B cell (primary cell): Measurements from ENCODE around the gene KIF16B. TPM values are rescaled to one million over a fixed set of nuclear protein-coding genes. Genes with fewer than 3 reads are reported as not detected.

Source experiments
- ATAC-seq: fragments of 200-7000 bp; cut with Tn5 transposase; one replicate; pipeline ENCODE4 v1.10.0; 2021; ENCODE audit warnings: low read depth, mild to moderate bottlenecking, moderate number of reproducible peaks, moderate library complexity
- CTCF ChIA-PET: fragments of 350-600 bp; sonication (Branson Sonifier 250); formaldehyde crosslinking; loops from one replicate; lab custom pipeline; 2021; ENCODE audit warnings: antibody characterized with exemption, inconsistent platforms; lab: Charles Lee
- POLR2A ChIA-PET: fragments of 350-600 bp; sonication (Branson Sonifier 250); formaldehyde crosslinking; loops from one replicate; lab custom pipeline; 2021; ENCODE audit warnings: antibody characterized with exemption; lab: Charles Lee
- DNase-seq: peaks from one replicate; pipeline ENCODE4 v3.0.0; 2013
- H2AFZ ChIP-seq: 2 replicates; pipeline ENCODE4 v1.6.1; 2012; ENCODE audit warnings: mild to moderate bottlenecking, low read depth, low read length; ENCODE audit not compliant: insufficient read depth, poor library complexity, severe bottlenecking
- H3K27ac ChIP-seq, 2 donors: 1 replicate in 1 of 2; 2 replicates in 1 of 2; pipeline ENCODE4 v1.5.1; 2012 to 2013; ENCODE audit warnings: low read length in 2 of 2, mild to moderate bottlenecking in 2 of 2, moderate library complexity in 1 of 2
- H3K27me3 ChIP-seq, 4 experiments: fragments of 200-600 bp in 1 of 4; sonication (generic) in 1 of 4; replicated peaks in 1 of 4; 1 replicate in 2 of 4; 2 replicates in 2 of 4; pipeline versions ENCODE4 v1.6.1 to v1.7.0; 2013 to 2016; ENCODE audit warnings: low read length in 3 of 4, mild to moderate bottlenecking in 2 of 4, mixed read lengths in 1 of 4, moderate library complexity in 1 of 4; ENCODE audit not compliant: insufficient read depth in 4 of 4, control insufficient read depth in 3 of 4; ENCODE audit errors: control extremely low read depth in 1 of 4
- H3K36me3 ChIP-seq, 2 experiments: replicated peaks in 1 of 2; 1 replicate in 1 of 2; 2 replicates in 1 of 2; pipeline versions ENCODE4 v1.6.1 to v1.7.1; 2013; ENCODE audit warnings: low read length in 1 of 2; ENCODE audit not compliant: insufficient read depth in 2 of 2, control insufficient read depth in 1 of 2; ENCODE audit errors: control extremely low read depth in 1 of 2, extremely low read depth in 1 of 2
- H3K4me1 ChIP-seq, 2 donors: fragments of 200-600 bp in 1 of 2; sonication (generic) in 1 of 2; 1 replicate in 1 of 2; 2 replicates in 1 of 2; pipeline versions ENCODE4 v1.5.1 to v1.6.1; 2013 to 2017; ENCODE audit warnings: low read length in 2 of 2; ENCODE audit not compliant: control insufficient read depth in 2 of 2, insufficient read depth in 2 of 2
- H3K4me2 ChIP-seq: replicated peaks from 2 replicates; pipeline ENCODE3; 2012; ENCODE audit warnings: mild to moderate bottlenecking, low read depth, low read length; ENCODE audit not compliant: poor library complexity, severe bottlenecking
- H3K4me3 ChIP-seq, 5 experiments: fragments of 200-600 bp in 1 of 5; sonication (generic) in 1 of 5; 1 replicate in 3 of 5; 2 replicates in 2 of 5; pipeline versions ENCODE4 v1.5.1 to v1.7.0; 2011 to 2016; ENCODE audit warnings: low read length in 4 of 5, mild to moderate bottlenecking in 4 of 5, low read depth in 2 of 5, control low read depth in 1 of 5, moderate library complexity in 1 of 5; ENCODE audit not compliant: insufficient read depth in 1 of 5; ENCODE audit errors: control extremely low read depth in 1 of 5, extremely low read depth in 1 of 5
- H3K79me2 ChIP-seq: fragments of 200-600 bp; sonication (generic); one replicate; pipeline ENCODE4 v1.6.0; 2016; ENCODE audit warnings: low read length; ENCODE audit not compliant: control insufficient read depth, insufficient read depth
- H3K9ac ChIP-seq: fragments of 200-600 bp; sonication (generic); 2 replicates; pipeline ENCODE4 v1.6.1; 2017; ENCODE audit warnings: mild to moderate bottlenecking, low read length, moderate library complexity
- H3K9me3 ChIP-seq, 3 donors: one replicate each; pipeline versions ENCODE4 v1.6.1 to v1.7.1; 2013; ENCODE audit warnings: low read length in 2 of 3; ENCODE audit not compliant: control insufficient read depth in 2 of 3, insufficient read depth in 1 of 3; ENCODE audit errors: control extremely low read depth in 1 of 3
- H4K20me1 ChIP-seq: 2 replicates; pipeline ENCODE4 v1.6.0; 2012; ENCODE audit warnings: mild to moderate bottlenecking, low read length; ENCODE audit not compliant: insufficient read depth, control insufficient read depth, poor library complexity, severe bottlenecking
- H3K27ac Mint-ChIP-seq: one replicate; pipeline ENCODE4 v1.8.0; 2021; ENCODE audit warnings: mixed read lengths
- H3K27me3 Mint-ChIP-seq: one replicate; pipeline ENCODE4 v1.8.0; 2021; ENCODE audit warnings: mixed read lengths
- H3K4me1 Mint-ChIP-seq: one replicate; pipeline ENCODE4 v1.8.0; 2021; ENCODE audit warnings: mixed read lengths
- H3K4me3 Mint-ChIP-seq: one replicate; pipeline ENCODE4 v1.8.0; 2021; ENCODE audit warnings: mixed read lengths
- H3K9me3 Mint-ChIP-seq: one replicate; pipeline ENCODE4 v1.8.0; 2022; ENCODE audit warnings: mixed read lengths; ENCODE audit not compliant: insufficient read depth
- CTCF ChIP-seq: fragments of 200-600 bp; IDR thresholded peaks from one replicate; pipeline ENCODE4 v1.8.0; 2022; ENCODE audit warnings: antibody characterized with exemption, mild to moderate bottlenecking
- EZH2 ChIP-seq: IDR thresholded peaks from 2 replicates; pipeline ENCODE4 v1.6.1; 2012; ENCODE audit warnings: borderline replicate concordance, low read depth, mild to moderate bottlenecking, moderate library complexity, low read length; ENCODE audit not compliant: insufficient read depth, poor library complexity, severe bottlenecking
- WGBS: methylation state at CpG from one replicate; pipeline ENCODE4 v1.1.5; 2013; ENCODE audit warnings: missing lambda C conversion rate; ENCODE audit not compliant: insufficient coverage; 5-methylcytosine and 5-hydroxymethylcytosine counted together
- intact Hi-C: fragments of 100-400 bp; cut with micrococcal nuclease; formaldehyde crosslinking; loops from one replicate; pipeline ENCODE4 v1.10.0; 2022
- polyA plus RNA-seq: library from polyadenylated mRNA; depleted of rRNA; stranded (reverse); fragments of >200 nt; gene quantifications from 2 replicates; pipeline ENCODE4 v1.2.3, GENCODE V29; 2012
- total RNA-seq, 2 donors: library from RNA; stranded (reverse); fragments of 120-200 nt in 1 of 2; gene quantifications; 1 replicate in 1 of 2; 2 replicates in 1 of 2; pipeline versions ENCODE4 v1.2.3 to v1.2.4, GENCODE V29; 2013 to 2022

The KIF16B gene
- total and polyA plus RNA-seq, 2 donors (not counting 1 experiment from before 2014, with no cell fraction given): 4.5 to 13.0 TPM

- H3K4me3 Mint-ChIP-seq: no peak overlapping the region
- Histone ChIP-seq H3K27me3 (no peaks in the 10 kb centered on the region), H4K20me1 (no peaks in the 10 kb centered on the region), H3K4me2 (no peak overlapping the region), H3K9ac (no peak overlapping the region), H3K36me3 (peaks cover 0 to 8% of the 10 kb centered on the region in 2 experiments), H3K27ac (no peak overlapping the region), H3K79me2 (no peaks in the 10 kb centered on the region), H3K4me1 (no peaks in the 10 kb centered on the region), H3K9me3 (peaks cover 0 to 15% (median 0%) of the 10 kb centered on the region in 3 donors), H2AFZ (no peak overlapping the region), H3K4me3 (no peak overlapping the region)
- H3K4me1 Mint-ChIP-seq: no peaks in the 10 kb centered on the region
- intact Hi-C loops: no loop called here
- WGBS: 100% methylated on average over 1 of the region's 1 CpG
- ChIA-PET POLR2A (no interaction called here), CTCF (no interaction called here)
- H3K27ac Mint-ChIP-seq: no peak overlapping the region
- no peak for DNase-seq
- TF ChIP-seq EZH2 (no peak), CTCF (no peak)
- no peak for ATAC-seq
- peaks cover 8% of the 10 kb centered on the region for H3K9me3 Mint-ChIP-seq
- no peaks in the 10 kb centered on the region for H3K27me3 Mint-ChIP-seq
Measured at GRCh38 chr20:16337707-16338106, 235.5 kb downstream of the KIF16B start.

GRCh38 chr20:16327606-16328005 is 245.6 kb downstream of the KIF16B start:
- ChIA-PET POLR2A (no interaction called here), CTCF (no interaction called here)
- no peak for ATAC-seq

More at GRCh38 chr20:16327606-16328005, 245.6 kb downstream of the KIF16B start:
- DNase-seq: no peak
- Histone ChIP-seq H4K20me1 (no peaks in the 10 kb centered on the region), H2AFZ (no peak overlapping the region), H3K4me3 (no peak overlapping the region), H3K9me3 (peaks cover 0 to 5% (median 0%) of the 10 kb centered on the region in 3 donors), H3K4me2 (no peak overlapping the region), H3K79me2 (no peaks in the 10 kb centered on the region), H3K36me3 (no peaks in the 10 kb centered on the region), H3K9ac (no peak overlapping the region), H3K27me3 (no peaks in the 10 kb centered on the region), H3K27ac (no peak overlapping the region), H3K4me1 (no peaks in the 10 kb centered on the region)
- intact Hi-C loops: no loop called here
- peaks cover 3% of the 10 kb centered on the region for H3K4me1 Mint-ChIP-seq
- no peak overlapping the region for H3K27ac Mint-ChIP-seq
- H3K27me3 Mint-ChIP-seq: no peaks in the 10 kb centered on the region
- TF ChIP-seq EZH2 (no peak), CTCF (no peak)
- no peak overlapping the region for H3K4me3 Mint-ChIP-seq
- WGBS: no CpG with 5 or more reads among the region's 1 CpG
- H3K9me3 Mint-ChIP-seq: peaks cover 4% of the 10 kb centered on the region
